ENCODE results near the gene TMEM132D. TPM values are rescaled to one million over a fixed set of nuclear protein-coding genes. Genes with fewer than 3 reads are reported as not detected.

TMEM132D gene
- total and polyA plus RNA-seq, 4 experiments from 2014 or later = not detected

GRCh38 chr12:129109174-129110001 lies 794.4 kb downstream of the TMEM132D start:
- POLR2A ChIA-PET (ENCODE audit: partially characterized antibody) = no interaction called here
- no peak for DNase-seq
- Mint-ChIP-seq H3K4me1 (no peaks in the 10 kb centered on the region), H3K27ac (no peak overlapping the region), H3K27me3 (no peaks in the 10 kb centered on the region), H3K9me3 (peaks cover 0 to 10% (median 2%) of the 10 kb centered on the region in 8 donors), H3K36me3 (no peaks in the 10 kb centered on the region), H3K4me3 (no peak overlapping the region)
- H3K4me3 ChIP-seq (ENCODE audit: low read length in 2 of 2) = no peak overlapping the region
- no peaks in the 10 kb centered on the region for H3K4me1 ChIP-seq (ENCODE audit: insufficient read depth, low read length)
- H3K36me3 ChIP-seq (ENCODE audit: insufficient read depth, low read length) = no peaks in the 10 kb centered on the region
- no peak overlapping the region for H3K27ac ChIP-seq (ENCODE audit: low read depth, low read length)
- intact Hi-C loops (cut with micrococcal nuclease) = no loop called here
- no peaks in the 10 kb centered on the region for H3K9me3 ChIP-seq (ENCODE audit: control insufficient read depth in 1 of 2, low read length in 2 of 2)
- H3K27me3 ChIP-seq (ENCODE audit: insufficient read depth, low read length) = no peaks in the 10 kb centered on the region
- CTCF ChIA-PET (ENCODE audit: partially characterized antibody) = no interaction called here

GRCh38 chr12:129106772-129107171 lies 797.1 kb downstream of the TMEM132D start:
- peaks cover 0 to 15% (median 8%) of the 10 kb centered on the region in 8 donors for H3K9me3 Mint-ChIP-seq
- Histone ChIP-seq H3K4me1 (ENCODE audit: insufficient read depth, low read length) (no peaks in the 10 kb centered on the region), H3K27me3 (ENCODE audit: insufficient read depth, low read length) (no peaks in the 10 kb centered on the region), H3K27ac (ENCODE audit: low read depth, low read length) (no peak overlapping the region), H3K4me3 (ENCODE audit: low read length in 2 of 2) (no peak overlapping the region), H3K9me3 (ENCODE audit: control insufficient read depth in 1 of 2, low read length in 2 of 2) (no peaks in the 10 kb centered on the region), H3K36me3 (ENCODE audit: insufficient read depth, low read length) (no peaks in the 10 kb centered on the region)
- CTCF ChIA-PET (ENCODE audit: partially characterized antibody) = no interaction called here
- no peaks in the 10 kb centered on the region for H3K36me3 Mint-ChIP-seq
- no peak overlapping the region for H3K27ac Mint-ChIP-seq
- no peaks in the 10 kb centered on the region for H3K27me3 Mint-ChIP-seq
- no peak for DNase-seq
- POLR2A ChIA-PET (ENCODE audit: partially characterized antibody) = no interaction called here
- no peaks in the 10 kb centered on the region for H3K4me1 Mint-ChIP-seq
- intact Hi-C loops (cut with micrococcal nuclease) = no loop called here
- H3K4me3 Mint-ChIP-seq = no peak overlapping the region

GRCh38 chr12:129103231-129103630 lies 800.6 kb downstream of the TMEM132D start:
- H3K36me3 ChIP-seq (ENCODE audit: insufficient read depth, low read length) = no peaks in the 10 kb centered on the region
- no peak for DNase-seq
- Mint-ChIP-seq H3K27ac (no peak overlapping the region), H3K27me3 (no peaks in the 10 kb centered on the region), H3K9me3 (peaks cover 0 to 13% (median 6%) of the 10 kb centered on the region in 8 donors), H3K36me3 (no peaks in the 10 kb centered on the region), H3K4me3 (no peak overlapping the region), H3K4me1 (no peaks in the 10 kb centered on the region)
- intact Hi-C loops (cut with micrococcal nuclease) = no loop called here
- H3K4me3 ChIP-seq (ENCODE audit: low read length in 2 of 2) = no peak overlapping the region
- ChIA-PET CTCF (ENCODE audit: partially characterized antibody) (no interaction called here), POLR2A (ENCODE audit: partially characterized antibody) (no interaction called here)
- no peaks in the 10 kb centered on the region for H3K27me3 ChIP-seq (ENCODE audit: insufficient read depth, low read length)
- no peak overlapping the region for H3K27ac ChIP-seq (ENCODE audit: low read depth, low read length)
- H3K4me1 ChIP-seq (ENCODE audit: insufficient read depth, low read length) = no peaks in the 10 kb centered on the region
- H3K9me3 ChIP-seq (ENCODE audit: control insufficient read depth in 1 of 2, low read length in 2 of 2) = no peaks in the 10 kb centered on the region

GRCh38 chr12:129102233-129102632 lies 801.6 kb downstream of the TMEM132D start:
- Mint-ChIP-seq H3K4me3 (no peak overlapping the region), H3K4me1 (no peaks in the 10 kb centered on the region), H3K27me3 (no peaks in the 10 kb centered on the region), H3K9me3 (peaks cover 0 to 12% (median 6%) of the 10 kb centered on the region in 8 donors), H3K36me3 (no peaks in the 10 kb centered on the region), H3K27ac (no peak overlapping the region)
- POLR2A ChIA-PET (ENCODE audit: partially characterized antibody) = no interaction called here
- Histone ChIP-seq H3K4me3 (ENCODE audit: low read length in 2 of 2) (no peak overlapping the region), H3K27me3 (ENCODE audit: insufficient read depth, low read length) (no peaks in the 10 kb centered on the region), H3K9me3 (ENCODE audit: control insufficient read depth in 1 of 2, low read length in 2 of 2) (no peaks in the 10 kb centered on the region), H3K36me3 (ENCODE audit: insufficient read depth, low read length) (no peaks in the 10 kb centered on the region), H3K27ac (ENCODE audit: low read depth, low read length) (no peak overlapping the region), H3K4me1 (ENCODE audit: insufficient read depth, low read length) (no peaks in the 10 kb centered on the region)
- no peak for DNase-seq
- CTCF ChIA-PET (ENCODE audit: partially characterized antibody) = no interaction called here
- intact Hi-C loops (cut with micrococcal nuclease) = no loop called here

- Histone ChIP-seq H3K36me3 (ENCODE audit: insufficient read depth, low read length) (no peaks in the 10 kb centered on the region), H3K27ac (ENCODE audit: low read depth, low read length) (no peak overlapping the region), H3K4me3 (ENCODE audit: low read length in 2 of 2) (no peak overlapping the region), H3K9me3 (ENCODE audit: control insufficient read depth in 1 of 2, low read length in 2 of 2) (no peaks in the 10 kb centered on the region), H3K4me1 (ENCODE audit: insufficient read depth, low read length) (no peaks in the 10 kb centered on the region), H3K27me3 (ENCODE audit: insufficient read depth, low read length) (no peaks in the 10 kb centered on the region)
- Mint-ChIP-seq H3K4me3 (no peak overlapping the region), H3K36me3 (no peaks in the 10 kb centered on the region), H3K27ac (no peak overlapping the region), H3K4me1 (no peaks in the 10 kb centered on the region), H3K27me3 (no peaks in the 10 kb centered on the region), H3K9me3 (peaks cover 0 to 12% (median 6%) of the 10 kb centered on the region in 8 donors)
- intact Hi-C loops (cut with micrococcal nuclease) = no loop called here
- ChIA-PET POLR2A (ENCODE audit: partially characterized antibody) (no interaction called here), CTCF (ENCODE audit: partially characterized antibody) (no interaction called here)
- DNase-seq = no peak
These were observed 802.0 kb downstream of the TMEM132D start for GRCh38 chr12:129101816-129102215.

DNA sequence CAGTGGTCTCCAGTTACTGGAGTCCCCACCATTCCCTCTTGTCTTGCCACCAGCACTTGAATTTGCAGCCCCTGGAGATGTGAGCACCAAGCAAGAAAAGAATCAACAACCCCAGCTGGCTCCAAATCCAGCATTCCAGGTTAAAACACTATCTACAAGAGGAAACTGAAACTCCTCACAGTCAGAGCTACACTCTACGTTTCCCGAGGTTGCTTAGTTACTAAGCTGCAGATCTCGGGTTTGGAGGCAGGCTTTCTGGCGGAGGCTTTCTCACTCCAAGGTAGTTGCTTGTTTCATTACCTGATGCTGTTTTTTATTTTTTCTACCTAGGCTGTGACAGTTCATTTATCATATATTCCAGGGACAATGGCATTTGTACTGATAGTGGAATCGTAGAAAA lies 802.4 kb downstream of the TMEM132D start:
- intact Hi-C loops (cut with micrococcal nuclease) = no loop called here
- no peak for DNase-seq
- Histone ChIP-seq H3K36me3 (ENCODE audit: insufficient read depth, low read length) (no peaks in the 10 kb centered on the region), H3K27ac (ENCODE audit: low read depth, low read length) (no peak overlapping the region), H3K27me3 (ENCODE audit: insufficient read depth, low read length) (no peaks in the 10 kb centered on the region), H3K4me3 (ENCODE audit: low read length in 2 of 2) (no peak overlapping the region), H3K9me3 (ENCODE audit: control insufficient read depth in 1 of 2, low read length in 2 of 2) (no peaks in the 10 kb centered on the region), H3K4me1 (ENCODE audit: insufficient read depth, low read length) (no peaks in the 10 kb centered on the region)
- H3K4me1 Mint-ChIP-seq = no peaks in the 10 kb centered on the region
- no peaks in the 10 kb centered on the region for H3K27me3 Mint-ChIP-seq
- ChIA-PET CTCF (ENCODE audit: partially characterized antibody) (no interaction called here), POLR2A (ENCODE audit: partially characterized antibody) (no interaction called here)
- no peak overlapping the region for H3K4me3 Mint-ChIP-seq
- no peaks in the 10 kb centered on the region for H3K36me3 Mint-ChIP-seq
- peaks cover 0 to 12% (median 5%) of the 10 kb centered on the region in 8 donors for H3K9me3 Mint-ChIP-seq
- no peak overlapping the region for H3K27ac Mint-ChIP-seq

GRCh38 chr12:129097451-129097850 lies 806.4 kb downstream of the TMEM132D start:
- Mint-ChIP-seq H3K27ac (no peak overlapping the region), H3K9me3 (peaks cover 0 to 9% (median 3%) of the 10 kb centered on the region in 8 donors), H3K4me1 (no peaks in the 10 kb centered on the region), H3K4me3 (no peak overlapping the region), H3K27me3 (no peaks in the 10 kb centered on the region), H3K36me3 (no peaks in the 10 kb centered on the region)
- Histone ChIP-seq H3K9me3 (ENCODE audit: control insufficient read depth in 1 of 2, low read length in 2 of 2) (no peaks in the 10 kb centered on the region), H3K27me3 (ENCODE audit: insufficient read depth, low read length) (no peaks in the 10 kb centered on the region), H3K4me3 (ENCODE audit: low read length in 2 of 2) (no peak overlapping the region), H3K36me3 (ENCODE audit: insufficient read depth, low read length) (no peaks in the 10 kb centered on the region), H3K27ac (ENCODE audit: low read depth, low read length) (no peak overlapping the region), H3K4me1 (ENCODE audit: insufficient read depth, low read length) (no peaks in the 10 kb centered on the region)
- no peak for DNase-seq
- ChIA-PET CTCF (ENCODE audit: partially characterized antibody) (no interaction called here), POLR2A (ENCODE audit: partially characterized antibody) (no interaction called here)
- intact Hi-C loops (cut with micrococcal nuclease) = no loop called here

All from CD4-positive, alpha-beta memory T cell (primary cell).